Renal cortex interstitium (tissue), 11 donors: ENCODE results near the gene TTC28. TPM values are rescaled to one million over a fixed set of nuclear protein-coding genes. Genes with fewer than 3 reads are reported as not detected.
"Not testable (repeated sequence)": the region's sequence is repeated elsewhere in the genome, so short reads cannot be mapped to it uniquely, and the experiment has no call there.

Experiments
- DNase-seq, 11 donors: peaks; one replicate each; pipeline ENCODE4 v3.0.0-alpha.2; 2013; ENCODE audit warnings: low read depth in 9 of 11, low spot score in 4 of 11; ENCODE audit errors: extremely low read depth in 1 of 11
- polyA plus RNA-seq, 3 donors: library from polyadenylated mRNA; unstranded; fragments of 120-200 nt; gene quantifications; one replicate each; pipeline ENCODE4 v1.2.1, GENCODE V29; 2013; ENCODE audit not compliant: insufficient read length in 3 of 3

TTC28 gene
- polyA plus RNA-seq, 3 donors, result 33.1 to 43.1 (median 35.9) TPM

GRCh38 chr22:28530565-28530964 lies 149.1 kb downstream of the TTC28 start:
- not testable (repeated sequence) for DNase-seq

- DNase-seq, result not testable (repeated sequence)
Measured at GRCh38 chr22:28529144-28529543, 150.5 kb downstream of the TTC28 start.

GRCh38 chr22:28521451-28521850 lies 158.2 kb downstream of the TTC28 start:
- no peak for DNase-seq

GRCh38 chr22:28514321-28514821 lies 165.3 kb downstream of the TTC28 start:
- DNase-seq, result no peak

- not testable (repeated sequence) for DNase-seq
Measured at GRCh38 chr22:28512387-28512786, 167.3 kb downstream of the TTC28 start.

GRCh38 chr22:28507896-28508295 lies 171.7 kb downstream of the TTC28 start:
- no peak for DNase-seq

GRCh38 chr22:28506150-28506535 lies 173.5 kb downstream of the TTC28 start:
- DNase-seq, result peak in 6 of 11 donors; percentile 11 to 32 (median 14)

- DNase-seq, result peak in 10 of 11 donors; percentile 23 to 55 (median 46)
Measured at GRCh38 chr22:28505416-28506149, 174.1 kb downstream of the TTC28 start.

- DNase-seq, result no peak
Measured at GRCh38 chr22:28500006-28500405, 179.6 kb downstream of the TTC28 start.

GRCh38 chr22:28498044-28498443 lies 181.6 kb downstream of the TTC28 start:
- DNase-seq, result no peak

- no peak for DNase-seq
Measured at GRCh38 chr22:28497188-28497587, 182.5 kb downstream of the TTC28 start.

GRCh38 chr22:28491289-28491688 lies 188.4 kb downstream of the TTC28 start:
- not testable (repeated sequence) for DNase-seq

GRCh38 chr22:28488825-28489224 lies 190.8 kb downstream of the TTC28 start:
- DNase-seq, result no peak

- no peak for DNase-seq
Measured at GRCh38 chr22:28484662-28485061, 195.0 kb downstream of the TTC28 start.

GRCh38 chr22:28481725-28482124 lies 197.9 kb downstream of the TTC28 start:
- DNase-seq, result no peak

- DNase-seq, result peak in 5 of 11 donors; percentile 10 to 20 (median 17)
Measured at GRCh38 chr22:28480000-28480715, 199.5 kb downstream of the TTC28 start.

- no peak for DNase-seq
Measured at GRCh38 chr22:28478564-28478963, 201.1 kb downstream of the TTC28 start.

GRCh38 chr22:28477556-28477955 lies 202.1 kb downstream of the TTC28 start:
- DNase-seq, result no peak

- DNase-seq, result no peak
Measured at GRCh38 chr22:28474330-28474729, 205.3 kb downstream of the TTC28 start.

GRCh38 chr22:28473258-28473657 lies 206.4 kb downstream of the TTC28 start:
- DNase-seq, result no peak
